Measurements from ENCODE around the gene TM4SF18.

TM4SF18 gene

GRCh38 chr3:149332227-149332765 is 1.1 kb downstream of the TM4SF18 start:
- ChIA-PET CTCF (interaction anchor here (1.7 kb wide), 1 partner anchor 212 kb away, joined by 6 read pairs; no protein-coding TSS in a partner anchor), POLR2A (no interaction called here)
- H3K27ac ChIP-seq (ENCODE audit: extremely low read depth, low read depth, low read length): no peak overlapping the region
- H3K9me3 ChIP-seq (ENCODE audit: control insufficient read depth, insufficient read depth, low read depth, low read length): no peaks in the 10 kb centered on the region
- H3K36me3 ChIP-seq (ENCODE audit: control insufficient read depth in 2 of 2, insufficient read depth in 1 of 2, low read length in 2 of 2): no peaks in the 10 kb centered on the region
- no peak overlapping the region for H3K4me3 ChIP-seq (ENCODE audit: low read depth, low read length)
- no peaks in the 10 kb centered on the region for H3K4me1 ChIP-seq (ENCODE audit: control insufficient read depth, insufficient read depth, low read length)
- TF ChIP-seq INSM2 (tag by site-specific recombination; IDR thresholded peaks at IDR 0.05) (no peak), TCF7L2 (IDR thresholded peaks at IDR 0.05; ENCODE audit: borderline replicate concordance, low read depth, low read length) (no peak), ZNF626 (tag by site-specific recombination; IDR thresholded peaks at IDR 0.05) (no peak), IKZF3 (tag by site-specific recombination; IDR thresholded peaks at IDR 0.05) (no peak), ZNF692 (tag by site-specific recombination; IDR thresholded peaks at IDR 0.05) (no peak), ZFP41 (tag by site-specific recombination; IDR thresholded peaks at IDR 0.05; ENCODE audit: borderline replicate concordance) (no peak), ZNF362 (tag by site-specific recombination; IDR thresholded peaks at IDR 0.05) (no peak), ZNF624 (tag by site-specific recombination; IDR thresholded peaks at IDR 0.05) (no peak), ZSCAN5A (tag by site-specific recombination; IDR thresholded peaks at IDR 0.05) (no peak), ZSCAN4 (tag by site-specific recombination; IDR thresholded peaks at IDR 0.05) (no peak), TSHZ1 (tag by site-specific recombination; IDR thresholded peaks at IDR 0.05; ENCODE audit: borderline replicate concordance) (no peak), ZBTB10 (tag by site-specific recombination; IDR thresholded peaks at IDR 0.05) (no peak), KLF1 (tag by site-specific recombination; IDR thresholded peaks at IDR 0.05) (no peak), ZNF701 (tag by site-specific recombination; IDR thresholded peaks at IDR 0.05) (no peak), ZNF155 (tag by site-specific recombination; IDR thresholded peaks at IDR 0.05) (no peak), SP3 (tag by site-specific recombination; IDR thresholded peaks at IDR 0.05) (no peak), ZNF274 (IDR thresholded peaks at IDR 0.05; ENCODE audit: low read length) (no peak), ZNF274 (tag by site-specific recombination; IDR thresholded peaks at IDR 0.05; ENCODE audit: borderline replicate concordance) (no peak), ZNF514 (tag by site-specific recombination; IDR thresholded peaks at IDR 0.05) (no peak)

All from HEK293 (cell line).